ENCODE measurements around the gene FAM24B. TPM values are rescaled to one million over a fixed set of nuclear protein-coding genes. Genes with fewer than 3 reads are reported as not detected.
A peak's percentile ranks its signal among the peaks of the same experiment; 100 is the strongest.

FAM24B gene
- total and polyA plus RNA-seq, 2 experiments from 2014 or later, result 6.5 to 14.5 TPM

- Mint-ChIP-seq H3K4me3 (no peak overlapping the region), H3K27ac (peak overlapping the region; percentile 51), H3K4me1 (peaks cover 46% of the 10 kb centered on the region), H3K36me3 (ENCODE audit: low read depth) (peaks cover 19% of the 10 kb centered on the region), H3K9me3 (peaks cover 4% of the 10 kb centered on the region; the same call in 2 of the 3 replicates), H3K27me3 (ENCODE audit: insufficient read depth, low read depth, poor library complexity) (peaks cover 6% of the 10 kb centered on the region)
- Histone ChIP-seq H3K36me3 (ENCODE audit: insufficient read depth) (no peaks in the 10 kb centered on the region; the same call in 1 of the 2 replicates), H3K27ac (ENCODE audit: low read depth) (no peak overlapping the region), H2AFZ (no peak overlapping the region), H4K20me1 (replicated peaks; ENCODE audit: insufficient read depth) (0 out of 2 replicates have a peak, but pooled peaks cover 7% of the 10 kb centered on the region), H3K27me3 (ENCODE audit: insufficient read depth) (no peaks in the 10 kb centered on the region), H3K4me1 (ENCODE audit: insufficient read depth) (peaks cover 5% of the 10 kb centered on the region; the same call in 1 of the 2 replicates), H3K79me2 (replicated peaks; ENCODE audit: insufficient read depth) (0 out of 2 replicates have a peak, but pooled peaks cover 3% of the 10 kb centered on the region), H3K9me2 (ENCODE audit: insufficient read depth) (no peaks in the 10 kb centered on the region), H3F3A (replicated peaks; ENCODE audit: low read depth) (no peaks in the 10 kb centered on the region), H3K4me2 (no peak overlapping the region), H3K4me3 (no peak overlapping the region)
- TF ChIP-seq CTCF (conservative IDR thresholded peaks at IDR 0.05; ENCODE audit: low read depth in 2 of 2) (no peak), EZH2 (IDR thresholded peaks at IDR 0.05; ENCODE audit: low read depth, unreplicated experiment) (no peak), ZNF331 (CRISPR knock-in tag; IDR thresholded peaks at IDR 0.05; ENCODE audit: low read depth) (no peak), CREB1 (CRISPR knock-in tag; IDR thresholded peaks at IDR 0.05; ENCODE audit: low read depth) (no peak), STAT1 (IDR thresholded peaks at IDR 0.05; ENCODE audit: unreplicated experiment) (no peak), EZH2phosphoT487 (IDR thresholded peaks at IDR 0.05; ENCODE audit: unreplicated experiment) (no peak), REST (IDR thresholded peaks at IDR 0.05; ENCODE audit: unreplicated experiment) (no peak), NANOG (IDR thresholded peaks at IDR 0.05; ENCODE audit: borderline replicate concordance) (no peak), ETS1 (IDR thresholded peaks at IDR 0.05) (no peak), ZNF114 (CRISPR knock-in tag; IDR thresholded peaks at IDR 0.05) (no peak), JUNB (IDR thresholded peaks at IDR 0.05; ENCODE audit: unreplicated experiment) (no peak), ZNF462 (CRISPR knock-in tag; IDR thresholded peaks at IDR 0.05) (no peak)
- no peak for ATAC-seq
- no peak for DNase-seq (ENCODE audit: low spot score)
Measured at GRCh38 chr10:122850705-122851640, 28.4 kb downstream of the FAM24B start.

All from GM23338 (cell line).